PC-3 (cell line): ENCODE data around the gene POU2F1. TPM values are rescaled to one million over a fixed set of nuclear protein-coding genes. Genes with fewer than 3 reads are reported as not detected.

Source experiments
- ATAC-seq: fragments of 200-7000 bp; cut with Tn5 transposase; 2 replicates; pipeline ENCODE4 v1.9.1; 2020; ENCODE audit warnings: mild to moderate bottlenecking, moderate library complexity
- BruUV-seq: library from RNA; stranded (reverse); fragments of 400-500 nt; replicated peaks from 2 replicates; lab custom pipeline; 2021; lab: Mats Ljungman, UMichigan
- CTCF ChIA-PET: fragments of 300-600 bp; sonication (Branson Sonifier 250); formaldehyde crosslinking; loops from one replicate; lab custom pipeline; 2022; ENCODE audit warnings: antibody characterized with exemption; lab: Charles Lee
- POLR2A ChIA-PET: fragments of 300-600 bp; sonication (Branson Sonifier 250); formaldehyde crosslinking; loops from one replicate; lab custom pipeline; 2022; ENCODE audit warnings: antibody characterized with exemption; ENCODE audit not compliant: unreplicated experiment; lab: Charles Lee
- DNase-seq: peaks from one replicate; pipeline ENCODE4 v3.0.0-alpha.2; 2015
- H2AFZ ChIP-seq: fragments of 300-600 bp; sonication (generic); 2 replicates; pipeline ENCODE4 v1.6.0; 2016; ENCODE audit warnings: antibody characterized with exemption, low read length
- H3F3A ChIP-seq: fragments of 300-600 bp; sonication (generic); one replicate; pipeline ENCODE4 v1.6.0; 2017; ENCODE audit warnings: antibody characterized with exemption, low read length, control low read depth, mild to moderate bottlenecking; ENCODE audit not compliant: unreplicated experiment
- H3K27ac ChIP-seq: fragments of 300-600 bp; sonication (generic); 2 replicates; pipeline ENCODE4 v1.5.1; 2016; ENCODE audit warnings: mild to moderate bottlenecking, low read length
- H3K27me3 ChIP-seq: fragments of 300-600 bp; sonication (generic); 2 replicates; pipeline ENCODE4 v1.6.1; 2016; ENCODE audit warnings: low read length, mixed read lengths
- H3K36me3 ChIP-seq: fragments of 300-600 bp; sonication (generic); 2 replicates; pipeline ENCODE4 v1.6.1; 2016; ENCODE audit warnings: low read depth, mixed run types, low read length, mixed read lengths
- H3K4me1 ChIP-seq: fragments of 300-600 bp; sonication (generic); 2 replicates; pipeline ENCODE4 v1.5.1; 2016; ENCODE audit warnings: low read length; ENCODE audit not compliant: insufficient read depth
- H3K4me2 ChIP-seq: fragments of 300-600 bp; sonication (generic); 2 replicates; pipeline ENCODE4 v1.6.0; 2016; ENCODE audit warnings: low read length
- H3K4me3 ChIP-seq: fragments of 300-600 bp; sonication (generic); 2 replicates; pipeline ENCODE4 v1.5.1; 2016; ENCODE audit warnings: mild to moderate bottlenecking, low read length, mixed read lengths
- H3K79me2 ChIP-seq: fragments of 300-600 bp; sonication (generic); 2 replicates; pipeline ENCODE4 v1.6.1; 2017; ENCODE audit warnings: low read length, mixed read lengths
- H3K9ac ChIP-seq: fragments of 300-600 bp; sonication (generic); 2 replicates; pipeline ENCODE4 v1.6.0; 2016; ENCODE audit warnings: mild to moderate bottlenecking, low read length
- H3K9me2 ChIP-seq: fragments of 300-600 bp; sonication (generic); replicated peaks from 2 replicates; pipeline ENCODE4 v1.6.1; 2016; ENCODE audit warnings: mixed run types, low read length, mixed read lengths
- H3K9me3 ChIP-seq: fragments of 300-600 bp; sonication (generic); 2 replicates; pipeline ENCODE4 v1.6.1; 2016; ENCODE audit warnings: low read length, mixed read lengths
- H4K20me1 ChIP-seq: fragments of 300-600 bp; sonication (generic); 2 replicates; pipeline ENCODE4 v1.6.1; 2016; ENCODE audit warnings: low read length, mixed read lengths
- CTCF ChIP-seq: fragments of 300-600 bp; sonication (generic); conservative IDR thresholded peaks from 2 replicates; pipeline ENCODE4 v1.5.1; 2017; ENCODE audit warnings: antibody characterized with exemption, low read depth, mild to moderate bottlenecking, low read length
- EZH2 ChIP-seq: fragments of 300-600 bp; sonication (generic); IDR thresholded peaks from one replicate; pipeline ENCODE4 v1.6.1; 2017; ENCODE audit warnings: antibody characterized with exemption, mild to moderate bottlenecking, low read length; ENCODE audit not compliant: unreplicated experiment
- EZH2phosphoT487 ChIP-seq: fragments of 300-600 bp; sonication (generic); IDR thresholded peaks from 2 replicates; pipeline ENCODE4 v1.6.1; 2018; ENCODE audit warnings: mild to moderate bottlenecking, antibody characterized with exemption, low read length, borderline replicate concordance
- intact Hi-C: fragments of 100-400 bp; cut with micrococcal nuclease; formaldehyde crosslinking; loops from 2 replicates; pipeline ENCODE4 v1.9.0; 2023
- total RNA-seq: library from RNA; depleted of rRNA; stranded (reverse); fragments of >200 nt; gene quantifications from 2 replicates; pipeline ENCODE4 v1.2.3, GENCODE V29; 2014

The POU2F1 gene
- total RNA-seq, 1 experiment from 2014 or later: 8.7 TPM

GRCh38 chr1:167297222-167298214 lies 76.8 kb downstream of the POU2F1 start:
- intact Hi-C loops: no loop called here
- no peak for DNase-seq
- no peak for TF ChIP-seq CTCF
- no peak for TF ChIP-seq EZH2
- no peak for TF ChIP-seq EZH2phosphoT487
- peaks cover 24% of the 10 kb centered on the region for H3K79me2 ChIP-seq
- no peak overlapping the region for H3K4me3 ChIP-seq
- no peaks in the 10 kb centered on the region for H3F3A ChIP-seq
- CTCF ChIA-PET: interaction anchor here (1.4 kb wide), 1 partner anchor 45 kb away, joined by 4 read pairs; no protein-coding TSS in a partner anchor
- no peak overlapping the region for H3K4me2 ChIP-seq
- POLR2A ChIA-PET: no interaction called here
- peaks cover 4% of the 10 kb centered on the region; the same call in 1 of the 2 replicates for H3K4me1 ChIP-seq
- H3K9me2 ChIP-seq: no peaks in the 10 kb centered on the region
- BruUV-seq: no TSS peak
- no peaks in the 10 kb centered on the region for H3K9me3 ChIP-seq
- no peaks in the 10 kb centered on the region for H4K20me1 ChIP-seq
- no peak for ATAC-seq
- no peaks in the 10 kb centered on the region for H3K36me3 ChIP-seq
- H3K9ac ChIP-seq: no peak overlapping the region
- H3K27ac ChIP-seq: no peak overlapping the region
- no peaks in the 10 kb centered on the region for H3K27me3 ChIP-seq
- H2AFZ ChIP-seq: no peak overlapping the region

DNA sequence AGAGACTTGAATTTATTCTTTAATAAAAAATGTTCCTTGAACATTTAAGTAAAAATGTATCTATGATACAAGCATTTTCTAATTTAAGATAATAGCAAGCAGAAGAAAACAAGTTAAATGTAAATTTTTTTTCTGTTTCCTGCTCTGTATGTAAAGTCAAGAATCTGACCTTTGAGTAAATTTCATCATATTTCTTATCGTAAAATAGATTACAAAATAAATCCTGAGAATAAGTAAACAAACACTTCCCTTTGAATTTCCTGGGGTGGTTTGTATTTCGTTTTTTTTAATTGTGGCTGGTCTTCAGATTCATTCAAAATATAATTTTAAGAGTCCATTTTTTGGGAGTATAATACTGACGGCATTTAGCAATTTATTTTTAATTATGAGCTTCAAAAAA lies 77.6 kb downstream of the POU2F1 start:
- CTCF ChIA-PET: interaction anchor here (0.6 to 1.4 kb wide), 2 partner anchors 44 to 79 kb away, joined by 3 to 4 read pairs; no protein-coding TSS in a partner anchor

More for the DNA sequence above, 77.6 kb downstream of the POU2F1 start:
- no peak for DNase-seq
- no TSS peak for BruUV-seq
- no peaks in the 10 kb centered on the region for H3K9me3 ChIP-seq
- no peak overlapping the region for H2AFZ ChIP-seq
- H3K9me2 ChIP-seq: no peaks in the 10 kb centered on the region
- no peaks in the 10 kb centered on the region for H3K27me3 ChIP-seq
- peaks cover 29% of the 10 kb centered on the region for H3K79me2 ChIP-seq
- no peak overlapping the region for H3K4me2 ChIP-seq
- intact Hi-C loops: no loop called here
- no peak overlapping the region for H3K4me3 ChIP-seq
- H3K27ac ChIP-seq: no peak overlapping the region
- H3K4me1 ChIP-seq: peaks cover 4% of the 10 kb centered on the region; the same call in 1 of the 2 replicates
- H3K9ac ChIP-seq: no peak overlapping the region
- H3K36me3 ChIP-seq: no peaks in the 10 kb centered on the region
- ATAC-seq: no peak
- H4K20me1 ChIP-seq: no peaks in the 10 kb centered on the region
- H3F3A ChIP-seq: no peaks in the 10 kb centered on the region
- TF ChIP-seq CTCF: no peak
- TF ChIP-seq EZH2: no peak
- TF ChIP-seq EZH2phosphoT487: no peak
- POLR2A ChIA-PET: no interaction called here
